ENCODE results near the gene TUBA1C. TPM values are rescaled to one million over a fixed set of nuclear protein-coding genes. Genes with fewer than 3 reads are reported as not detected.
"Not testable (repeated sequence)": the region's sequence is repeated elsewhere in the genome, so short reads cannot be mapped to it uniquely, and the experiment has no call there.

The TUBA1C gene
- total RNA-seq, 1 donor from 2014 or later, result 402 TPM

DNA sequence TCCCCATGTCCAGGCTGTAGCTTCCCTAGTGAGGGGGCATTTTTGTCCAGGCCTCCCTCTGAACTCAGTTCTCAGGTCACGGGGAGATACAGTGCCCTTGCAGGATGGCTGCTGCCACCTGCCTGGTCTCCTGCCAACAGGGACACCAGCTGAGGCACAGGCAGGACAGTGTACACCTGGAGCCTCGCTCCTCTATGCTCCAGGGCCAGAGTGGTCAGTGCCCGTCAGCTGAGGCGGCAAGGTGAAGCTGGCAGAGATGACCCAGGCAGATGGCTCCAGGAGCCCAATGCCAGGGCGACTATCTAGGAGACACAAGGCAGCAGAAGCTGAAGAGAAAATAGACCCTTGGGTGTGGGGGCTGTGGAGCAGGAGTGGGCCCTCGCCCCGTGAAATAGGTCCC is 12.6 kb downstream of the TUBA1C start:
- Mint-ChIP-seq H3K4me1 (peaks cover 39% of the 10 kb centered on the region), H3K27ac (no peak overlapping the region), H3K4me3 (peak overlapping the region; percentile 30), H3K9me3 (no peaks in the 10 kb centered on the region), H3K27me3 (ENCODE audit: insufficient read depth, low read depth) (peaks cover 10% of the 10 kb centered on the region), H3K36me3 (peaks cover 6% of the 10 kb centered on the region)
- Histone ChIP-seq H3K27me3 (no peaks in the 10 kb centered on the region), H3F3A (ENCODE audit: low read depth) (peaks cover 53% of the 10 kb centered on the region), H3K36me3 (no peaks in the 10 kb centered on the region), H3K9me3 (ENCODE audit: low read depth) (no peaks in the 10 kb centered on the region), H3K27ac (no peak overlapping the region), H3K4me1 (peaks cover 10% of the 10 kb centered on the region), H3K9ac (no peak overlapping the region), H3K4me2 (no peak overlapping the region), H4K20me1 (ENCODE audit: low read depth) (peaks cover 9% of the 10 kb centered on the region), H2AFZ (replicated peaks) (no peak overlapping the region), H3K4me3 (no peak overlapping the region), H3K79me2 (ENCODE audit: low read depth) (no peaks in the 10 kb centered on the region)
- TF ChIP-seq EZH2phosphoT487 (IDR thresholded peaks at IDR 0.05), result no peak
- TF ChIP-seq EZH2 (IDR thresholded peaks at IDR 0.05), result no peak
- TF ChIP-seq, protein P1, sequence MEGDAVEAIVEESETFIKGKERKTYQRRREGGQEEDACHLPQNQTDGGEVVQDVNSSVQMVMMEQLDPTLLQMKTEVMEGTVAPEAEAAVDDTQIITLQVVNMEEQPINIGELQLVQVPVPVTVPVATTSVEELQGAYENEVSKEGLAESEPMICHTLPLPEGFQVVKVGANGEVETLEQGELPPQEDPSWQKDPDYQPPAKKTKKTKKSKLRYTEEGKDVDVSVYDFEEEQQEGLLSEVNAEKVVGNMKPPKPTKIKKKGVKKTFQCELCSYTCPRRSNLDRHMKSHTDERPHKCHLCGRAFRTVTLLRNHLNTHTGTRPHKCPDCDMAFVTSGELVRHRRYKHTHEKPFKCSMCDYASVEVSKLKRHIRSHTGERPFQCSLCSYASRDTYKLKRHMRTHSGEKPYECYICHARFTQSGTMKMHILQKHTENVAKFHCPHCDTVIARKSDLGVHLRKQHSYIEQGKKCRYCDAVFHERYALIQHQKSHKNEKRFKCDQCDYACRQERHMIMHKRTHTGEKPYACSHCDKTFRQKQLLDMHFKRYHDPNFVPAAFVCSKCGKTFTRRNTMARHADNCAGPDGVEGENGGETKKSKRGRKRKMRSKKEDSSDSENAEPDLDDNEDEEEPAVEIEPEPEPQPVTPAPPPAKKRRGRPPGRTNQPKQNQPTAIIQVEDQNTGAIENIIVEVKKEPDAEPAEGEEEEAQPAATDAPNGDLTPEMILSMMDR (IDR thresholded peaks at IDR 0.05), result no peak
- no peak for DNase-seq (ENCODE audit: low spot score)

DNA sequence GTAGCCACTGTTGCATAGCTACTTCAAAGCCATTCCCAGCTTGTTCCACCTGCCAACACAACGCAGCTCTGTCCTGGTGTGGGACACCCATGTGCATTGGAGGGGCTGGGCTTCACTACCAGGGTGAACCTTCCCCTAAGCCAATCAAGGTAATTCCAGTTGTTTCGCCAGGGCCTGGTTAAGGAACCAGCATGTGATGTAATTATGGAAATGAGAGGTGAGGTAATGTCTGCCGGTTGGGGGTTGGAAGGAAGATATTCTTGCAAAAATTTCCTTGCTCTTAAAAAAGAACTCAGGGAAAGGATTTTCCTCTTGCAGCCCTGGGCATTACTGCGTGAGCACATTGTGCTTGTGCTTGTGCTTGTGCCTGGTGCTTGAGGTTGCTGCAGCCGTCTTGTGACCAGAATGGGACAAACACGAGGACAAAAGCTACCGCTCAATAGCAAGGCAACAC is 14.9 kb downstream of the TUBA1C start:
- peaks cover under 1% of the 10 kb centered on the region for H3K9me3 Mint-ChIP-seq

DNA sequence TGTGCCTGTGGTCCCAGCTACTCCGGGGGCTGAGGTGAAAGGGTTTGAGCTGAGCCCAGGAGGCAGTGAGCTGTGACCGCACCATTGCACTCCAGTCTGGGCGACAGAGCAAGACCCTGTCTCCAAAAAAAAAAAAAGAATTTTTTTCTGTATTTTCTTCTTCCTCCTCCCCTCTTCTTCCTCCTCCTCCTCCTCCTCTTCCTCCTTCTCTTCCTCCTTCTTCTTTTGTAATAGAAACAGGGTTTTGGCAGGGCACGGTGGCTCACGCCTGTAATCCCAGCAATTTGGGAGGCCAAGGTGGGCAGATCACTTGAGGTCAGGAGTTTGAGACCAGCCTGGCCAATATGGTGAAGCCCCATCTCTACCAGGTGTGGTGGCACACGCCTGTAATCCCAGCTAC is 15.7 kb downstream of the TUBA1C start:
- H3K27ac Mint-ChIP-seq; H3K4me2 ChIP-seq; H3K9me3 Mint-ChIP-seq; H3K4me3 Mint-ChIP-seq; DNase-seq (ENCODE audit: low spot score); H3K9me3 ChIP-seq (ENCODE audit: low read depth); H3K27me3 Mint-ChIP-seq (ENCODE audit: insufficient read depth, low read depth); H3K9ac ChIP-seq; H3K36me3 Mint-ChIP-seq; H3K79me2 ChIP-seq (ENCODE audit: low read depth); H3K27me3 ChIP-seq; H3K4me3 ChIP-seq; H3K36me3 ChIP-seq; H3K27ac ChIP-seq; H2AFZ ChIP-seq (replicated peaks); H4K20me1 ChIP-seq (ENCODE audit: low read depth): not testable (repeated sequence)
- peaks cover 51% of the 10 kb centered on the region for H3K4me1 Mint-ChIP-seq
- Histone ChIP-seq H3F3A (ENCODE audit: low read depth) (peaks cover 29% of the 10 kb centered on the region), H3K4me1 (peaks cover 14% of the 10 kb centered on the region)

More for the DNA sequence above, 14.9 kb downstream of the TUBA1C start:
- Histone ChIP-seq H3K4me2 (no peak overlapping the region), H3F3A (ENCODE audit: low read depth) (peaks cover 38% of the 10 kb centered on the region), H3K36me3 (no peaks in the 10 kb centered on the region), H3K27me3 (no peaks in the 10 kb centered on the region), H2AFZ (replicated peaks) (no peak overlapping the region), H3K79me2 (ENCODE audit: low read depth) (no peaks in the 10 kb centered on the region), H3K9ac (no peak overlapping the region), H3K27ac (no peak overlapping the region), H3K4me3 (no peak overlapping the region), H3K9me3 (ENCODE audit: low read depth) (no peaks in the 10 kb centered on the region), H3K4me1 (peaks cover 14% of the 10 kb centered on the region), H4K20me1 (ENCODE audit: low read depth) (no peaks in the 10 kb centered on the region)
- Mint-ChIP-seq H3K4me1 (peaks cover 50% of the 10 kb centered on the region), H3K27me3 (ENCODE audit: insufficient read depth, low read depth) (peaks cover 7% of the 10 kb centered on the region), H3K4me3 (no peak overlapping the region), H3K36me3 (no peaks in the 10 kb centered on the region), H3K27ac (no peak overlapping the region)
- peak; percentile 45 for DNase-seq (ENCODE audit: low spot score)
- no peak for TF ChIP-seq EZH2phosphoT487 (IDR thresholded peaks at IDR 0.05)
- no peak for TF ChIP-seq EZH2 (IDR thresholded peaks at IDR 0.05)
- TF ChIP-seq, protein P1 (IDR thresholded peaks at IDR 0.05), result no peak

DNA sequence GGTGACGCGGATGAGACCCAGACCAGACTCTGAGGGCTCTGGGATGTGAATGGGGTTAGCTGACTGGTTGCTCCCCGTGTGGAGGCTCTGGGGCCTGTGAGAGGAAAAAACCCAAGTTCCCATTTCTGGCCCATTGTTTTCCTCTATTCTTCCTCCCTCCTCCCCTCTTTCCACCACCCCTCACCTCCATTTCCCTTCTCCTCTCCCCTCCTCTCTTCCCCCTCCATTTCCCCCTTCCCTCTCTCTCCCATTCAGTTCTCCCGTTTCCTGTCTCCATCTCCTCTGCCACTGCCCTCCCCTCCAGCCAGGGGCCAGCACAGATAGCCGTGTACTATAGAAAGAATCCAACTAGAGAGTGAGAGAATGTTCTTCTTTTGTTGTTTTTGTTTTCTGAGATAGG is 17.4 kb downstream of the TUBA1C start:
- Mint-ChIP-seq H3K27me3 (ENCODE audit: insufficient read depth, low read depth) (peaks cover 6% of the 10 kb centered on the region), H3K4me3 (peak overlapping the region; percentile 32), H3K36me3 (no peaks in the 10 kb centered on the region), H3K9me3 (peaks cover 2% of the 10 kb centered on the region), H3K27ac (peak overlapping the region; percentile 47), H3K4me1 (peaks cover 38% of the 10 kb centered on the region)
- H3F3A ChIP-seq (ENCODE audit: low read depth), result peaks cover 19% of the 10 kb centered on the region
- H3K4me2 ChIP-seq, result peak overlapping the region; percentile 48
- TF ChIP-seq EZH2 (IDR thresholded peaks at IDR 0.05), result no peak
- TF ChIP-seq, protein P1 (IDR thresholded peaks at IDR 0.05), result no peak
- TF ChIP-seq EZH2phosphoT487 (IDR thresholded peaks at IDR 0.05), result no peak
- H3K36me3 ChIP-seq, result no peaks in the 10 kb centered on the region
- no peak overlapping the region for H3K4me3 ChIP-seq
- H3K27me3 ChIP-seq, result peaks cover 5% of the 10 kb centered on the region
- H3K4me1 ChIP-seq, result peaks cover 14% of the 10 kb centered on the region
- H2AFZ ChIP-seq (replicated peaks), result no peak overlapping the region
- H3K27ac ChIP-seq, result no peak overlapping the region
- H4K20me1 ChIP-seq (ENCODE audit: low read depth), result no peaks in the 10 kb centered on the region
- no peaks in the 10 kb centered on the region for H3K79me2 ChIP-seq (ENCODE audit: low read depth)
- no peak for DNase-seq (ENCODE audit: low spot score)
- no peak overlapping the region for H3K9ac ChIP-seq
- no peaks in the 10 kb centered on the region for H3K9me3 ChIP-seq (ENCODE audit: low read depth)

DNA sequence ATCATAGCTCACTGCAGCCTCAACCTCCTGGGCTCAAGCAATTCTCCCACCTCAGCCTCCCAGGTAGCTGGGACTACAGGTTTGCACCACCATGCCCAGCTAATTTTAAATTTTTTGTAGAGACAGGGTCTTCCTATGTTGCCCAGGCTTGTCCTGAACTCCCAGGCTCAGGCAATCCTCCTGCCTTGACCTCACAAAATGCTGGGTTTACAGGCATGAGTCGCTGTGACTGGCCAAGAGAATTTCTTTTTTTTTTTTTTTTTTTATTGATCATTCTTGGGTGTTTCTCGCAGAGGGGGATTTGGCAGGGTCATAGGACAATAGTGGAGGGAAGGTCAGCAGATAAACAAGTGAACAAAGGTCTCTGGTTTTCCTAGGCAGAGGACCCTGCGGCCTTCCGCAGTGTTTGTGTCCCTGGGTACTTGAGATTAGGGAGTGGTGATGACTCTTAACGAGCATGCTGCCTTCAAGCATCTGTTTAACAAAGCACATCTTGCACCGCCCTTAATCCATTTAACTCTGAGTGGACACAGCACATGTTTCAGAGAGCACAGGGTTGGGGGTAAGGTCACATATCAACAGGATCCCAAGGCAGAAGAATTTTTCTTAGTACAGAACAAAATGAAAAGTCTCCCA is 18.0 kb downstream of the TUBA1C start:
- H3K4me1 Mint-ChIP-seq, result peaks cover 37% of the 10 kb centered on the region
- not testable (repeated sequence) for H3K27me3 Mint-ChIP-seq (ENCODE audit: insufficient read depth, low read depth); H3K4me3 ChIP-seq; H3K9me3 Mint-ChIP-seq; H3K9ac ChIP-seq; H3K36me3 Mint-ChIP-seq; H3K9me3 ChIP-seq (ENCODE audit: low read depth); H4K20me1 ChIP-seq (ENCODE audit: low read depth); H3K27ac ChIP-seq; DNase-seq (ENCODE audit: low spot score); H2AFZ ChIP-seq (replicated peaks); H3K36me3 ChIP-seq; H3K79me2 ChIP-seq (ENCODE audit: low read depth)
- peak overlapping the region; percentile 48 for H3K4me2 ChIP-seq
- H3F3A ChIP-seq (ENCODE audit: low read depth), result peaks cover 25% of the 10 kb centered on the region
- peaks cover 14% of the 10 kb centered on the region for H3K4me1 ChIP-seq
- H3K27ac Mint-ChIP-seq, result peak overlapping the region; percentile 47
- H3K27me3 ChIP-seq, result peaks cover 10% of the 10 kb centered on the region
- H3K4me3 Mint-ChIP-seq, result peak overlapping the region; percentile 32

Measured in neural progenitor cell (in vitro differentiated cells).